HG03558 (cell line): Measurements from ENCODE around the gene AIRE.
"Not testable (repeated sequence)": the region's sequence is repeated elsewhere in the genome, so short reads cannot be mapped to it uniquely, and the experiment has no call there.

ENCODE experiments used
- ATAC-seq: cut with Tn5 transposase; IDR thresholded peaks from one replicate; pipeline ENCODE4 v1.9.1; 2021; ENCODE audit warnings: moderate number of reproducible peaks; ENCODE audit not compliant: unreplicated experiment; ENCODE audit errors: extremely low read depth

Gene AIRE

GRCh38 chr21:44291078-44291935 lies 5.6 kb downstream of the AIRE start:
- no peak for ATAC-seq

GRCh38 chr21:44291936-44292811 lies 6.5 kb downstream of the AIRE start:
- no peak for ATAC-seq

- no peak for ATAC-seq
Measured at GRCh38 chr21:44292812-44293195, 7.1 kb downstream of the AIRE start.

- ATAC-seq = no peak
Measured at GRCh38 chr21:44293551-44294231, 8.0 kb downstream of the AIRE start.

- ATAC-seq = no peak
Measured at GRCh38 chr21:44294391-44295162, 8.9 kb downstream of the AIRE start.

- ATAC-seq = no peak
Measured at GRCh38 chr21:44295163-44295573, 9.5 kb downstream of the AIRE start.

- no peak for ATAC-seq
Measured at GRCh38 chr21:44295646-44296045, 10.0 kb downstream of the AIRE start.

GRCh38 chr21:44296103-44296519 lies 10.4 kb downstream of the AIRE start:
- ATAC-seq = no peak

GRCh38 chr21:44296916-44297315 lies 11.2 kb downstream of the AIRE start:
- no peak for ATAC-seq

GRCh38 chr21:44297525-44298290 lies 12.0 kb downstream of the AIRE start:
- ATAC-seq = no peak

- no peak for ATAC-seq
Measured at GRCh38 chr21:44298301-44298700, 12.6 kb downstream of the AIRE start.

- no peak for ATAC-seq
Measured at GRCh38 chr21:44299085-44299457, 13.4 kb downstream of the AIRE start.

GRCh38 chr21:44299458-44300261 lies 14.0 kb downstream of the AIRE start, which contains the start of gene PFKL:
TSS of gene PFKL (plus strand) at chr21:44300053. CDS start at chr21:44300106, 53 bp downstream.
- ATAC-seq = no peak

- ATAC-seq = no peak
Measured at GRCh38 chr21:44300262-44300959, 14.7 kb downstream of the AIRE start.

- ATAC-seq = no peak
Measured at GRCh38 chr21:44301141-44301540, 15.5 kb downstream of the AIRE start.

- ATAC-seq = no peak
Measured at GRCh38 chr21:44301961-44302406, 16.3 kb downstream of the AIRE start.

- not testable (repeated sequence) for ATAC-seq
Measured at GRCh38 chr21:44302573-44303401, 17.1 kb downstream of the AIRE start.
